Measurements from ENCODE around the gene TBC1D22B.
A peak's percentile ranks its signal among the peaks of the same experiment; 100 is the strongest.

- peak in 2 of 3 experiments; percentile 7 to 12 for TF ChIP-seq CTCF (IDR thresholded peaks at IDR 0.05)
- TF ChIP-seq POLR2A (IDR thresholded peaks at IDR 0.05): no peak
These were observed 108.2 kb downstream of the TBC1D22B start for GRCh38 chr6:37365791-37366190.
